ENCODE data around the gene KIAA0825. TPM values are rescaled to one million over a fixed set of nuclear protein-coding genes. Genes with fewer than 3 reads are reported as not detected.
A peak's percentile ranks its signal among the peaks of the same experiment; 100 is the strongest.

The KIAA0825 gene
- total and polyA plus RNA-seq, 2 experiments from 2014 or later = 1.7 to 1.8 TPM

GRCh38 chr5:94620256-94620655, 1.9 kb upstream of the KIAA0825 start (continued):
- no peak for TF ChIP-seq CTCF (conservative IDR thresholded peaks at IDR 0.05; ENCODE audit: low read depth in 2 of 2)
- no peak for TF ChIP-seq EZH2 (IDR thresholded peaks at IDR 0.05; ENCODE audit: low read depth, unreplicated experiment)
- TF ChIP-seq POLR2AphosphoS5 (IDR thresholded peaks at IDR 0.05; ENCODE audit: low read depth) = no peak

GRCh38 chr5:94618029-94618492, 343 bp downstream of the KIAA0825 start:
- Mint-ChIP-seq H3K27me3 (ENCODE audit: insufficient read depth, low read depth, poor library complexity) (no peaks in the 10 kb centered on the region), H3K27ac (peak overlapping the region; percentile 89), H3K4me3 (peak overlapping the region; percentile 90), H3K36me3 (ENCODE audit: low read depth) (no peaks in the 10 kb centered on the region; the same call in 2 of the 3 replicates), H3K9me3 (no peaks in the 10 kb centered on the region), H3K4me1 (peaks cover 36% of the 10 kb centered on the region)
- Histone ChIP-seq H2AFZ (peak overlapping the region; percentile 43), H3K4me3 (peak overlapping the region; percentile 57), H3K27ac (ENCODE audit: low read depth) (peak overlapping the region; percentile 57), H3K79me2 (replicated peaks; ENCODE audit: insufficient read depth) (peaks cover 47% of the 10 kb centered on the region), H3F3A (replicated peaks; ENCODE audit: low read depth) (no peaks in the 10 kb centered on the region), H3K4me2 (peak overlapping the region; percentile 75), H3K4me1 (ENCODE audit: insufficient read depth) (peaks cover 27% of the 10 kb centered on the region), H3K9me2 (ENCODE audit: insufficient read depth) (no peaks in the 10 kb centered on the region), H4K20me1 (replicated peaks; ENCODE audit: insufficient read depth) (peaks cover 12% of the 10 kb centered on the region), H3K36me3 (ENCODE audit: insufficient read depth) (no peaks in the 10 kb centered on the region), H3K27me3 (ENCODE audit: insufficient read depth) (no peaks in the 10 kb centered on the region)
- DNase-seq (ENCODE audit: low spot score) = peak; percentile 65
- ATAC-seq = peak; percentile 34
- TF ChIP-seq EZH2 (IDR thresholded peaks at IDR 0.05; ENCODE audit: low read depth, unreplicated experiment) (no peak), EZH2phosphoT487 (IDR thresholded peaks at IDR 0.05; ENCODE audit: unreplicated experiment) (no peak), JUNB (IDR thresholded peaks at IDR 0.05; ENCODE audit: unreplicated experiment) (no peak), STAT1 (IDR thresholded peaks at IDR 0.05; ENCODE audit: unreplicated experiment) (no peak), ZNF462 (CRISPR knock-in tag; IDR thresholded peaks at IDR 0.05) (no peak), ETS1 (IDR thresholded peaks at IDR 0.05) (no peak), POLR2AphosphoS5 (IDR thresholded peaks at IDR 0.05; ENCODE audit: low read depth) (no peak), NANOG (IDR thresholded peaks at IDR 0.05; ENCODE audit: borderline replicate concordance) (no peak), ZNF114 (CRISPR knock-in tag; IDR thresholded peaks at IDR 0.05) (no peak), REST (IDR thresholded peaks at IDR 0.05; ENCODE audit: unreplicated experiment) (no peak), ZNF331 (CRISPR knock-in tag; IDR thresholded peaks at IDR 0.05; ENCODE audit: low read depth) (no peak)

Data from GM23338 (cell line).